HCT116 (cell line): ENCODE results near the gene C20orf204.

Experiments used
- CTCF ChIP-seq, 3 experiments: fragments of 200-600 bp in 1 of 3; sonication (generic) in 1 of 3; IDR thresholded peaks in 2 of 3; conservative IDR thresholded peaks in 1 of 3; 2 replicates each; pipeline ENCODE4 v1.5.1; 2012 to 2017; ENCODE audit warnings: low read depth in 2 of 3, low read length in 2 of 3, antibody characterized with exemption in 1 of 3, borderline replicate concordance in 1 of 3, control low read depth in 1 of 3, mild to moderate bottlenecking in 1 of 3, mixed read lengths in 1 of 3, mixed run types in 1 of 3, moderate library complexity in 1 of 3; ENCODE audit not compliant: insufficient read depth in 1 of 3
- EZH2phosphoT487 ChIP-seq: fragments of 200-600 bp; IDR thresholded peaks from 2 replicates; pipeline ENCODE4 v1.6.1; 2018; ENCODE audit warnings: antibody characterized with exemption, borderline replicate concordance
- TF ChIP-seq, protein P1 (sequence below): IDR thresholded peaks from 2 replicates; pipeline ENCODE4 v1.6.1; 2011; ENCODE audit warnings: mild to moderate bottlenecking, low read length, moderate library complexity; ENCODE audit not compliant: insufficient replicate concordance; ENCODE audit errors: extremely low read depth

GRCh38 chr20:64024141-64024990 is 11.6 kb upstream of the C20orf204 start:
- TF ChIP-seq CTCF (IDR thresholded peaks at IDR 0.05 in 2 of 3, conservative IDR thresholded peaks at IDR 0.05 in 1 of 3; ENCODE audit: borderline replicate concordance in 1 of 3, insufficient read depth in 1 of 3, low read depth in 2 of 3, low read length in 2 of 3) (no peak), EZH2phosphoT487 (no peak)
- TF ChIP-seq, protein P1, sequence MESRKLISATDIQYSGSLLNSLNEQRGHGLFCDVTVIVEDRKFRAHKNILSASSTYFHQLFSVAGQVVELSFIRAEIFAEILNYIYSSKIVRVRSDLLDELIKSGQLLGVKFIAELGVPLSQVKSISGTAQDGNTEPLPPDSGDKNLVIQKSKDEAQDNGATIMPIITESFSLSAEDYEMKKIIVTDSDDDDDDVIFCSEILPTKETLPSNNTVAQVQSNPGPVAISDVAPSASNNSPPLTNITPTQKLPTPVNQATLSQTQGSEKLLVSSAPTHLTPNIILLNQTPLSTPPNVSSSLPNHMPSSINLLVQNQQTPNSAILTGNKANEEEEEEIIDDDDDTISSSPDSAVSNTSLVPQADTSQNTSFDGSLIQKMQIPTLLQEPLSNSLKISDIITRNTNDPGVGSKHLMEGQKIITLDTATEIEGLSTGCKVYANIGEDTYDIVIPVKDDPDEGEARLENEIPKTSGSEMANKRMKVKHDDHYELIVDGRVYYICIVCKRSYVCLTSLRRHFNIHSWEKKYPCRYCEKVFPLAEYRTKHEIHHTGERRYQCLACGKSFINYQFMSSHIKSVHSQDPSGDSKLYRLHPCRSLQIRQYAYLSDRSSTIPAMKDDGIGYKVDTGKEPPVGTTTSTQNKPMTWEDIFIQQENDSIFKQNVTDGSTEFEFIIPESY = no peak
